PC-3 (cell line): ENCODE data around the gene KLF16.

ENCODE experiments used
- CTCF ChIP-seq: fragments of 300-600 bp; sonication (generic); conservative IDR thresholded peaks from 2 replicates; pipeline ENCODE4 v1.5.1; 2017; ENCODE audit warnings: antibody characterized with exemption, low read depth, mild to moderate bottlenecking, low read length
- EZH2 ChIP-seq: fragments of 300-600 bp; sonication (generic); IDR thresholded peaks from one replicate; pipeline ENCODE4 v1.6.1; 2017; ENCODE audit warnings: antibody characterized with exemption, mild to moderate bottlenecking, low read length; ENCODE audit not compliant: unreplicated experiment
- EZH2phosphoT487 ChIP-seq: fragments of 300-600 bp; sonication (generic); IDR thresholded peaks from 2 replicates; pipeline ENCODE4 v1.6.1; 2018; ENCODE audit warnings: mild to moderate bottlenecking, antibody characterized with exemption, low read length, borderline replicate concordance

DNA sequence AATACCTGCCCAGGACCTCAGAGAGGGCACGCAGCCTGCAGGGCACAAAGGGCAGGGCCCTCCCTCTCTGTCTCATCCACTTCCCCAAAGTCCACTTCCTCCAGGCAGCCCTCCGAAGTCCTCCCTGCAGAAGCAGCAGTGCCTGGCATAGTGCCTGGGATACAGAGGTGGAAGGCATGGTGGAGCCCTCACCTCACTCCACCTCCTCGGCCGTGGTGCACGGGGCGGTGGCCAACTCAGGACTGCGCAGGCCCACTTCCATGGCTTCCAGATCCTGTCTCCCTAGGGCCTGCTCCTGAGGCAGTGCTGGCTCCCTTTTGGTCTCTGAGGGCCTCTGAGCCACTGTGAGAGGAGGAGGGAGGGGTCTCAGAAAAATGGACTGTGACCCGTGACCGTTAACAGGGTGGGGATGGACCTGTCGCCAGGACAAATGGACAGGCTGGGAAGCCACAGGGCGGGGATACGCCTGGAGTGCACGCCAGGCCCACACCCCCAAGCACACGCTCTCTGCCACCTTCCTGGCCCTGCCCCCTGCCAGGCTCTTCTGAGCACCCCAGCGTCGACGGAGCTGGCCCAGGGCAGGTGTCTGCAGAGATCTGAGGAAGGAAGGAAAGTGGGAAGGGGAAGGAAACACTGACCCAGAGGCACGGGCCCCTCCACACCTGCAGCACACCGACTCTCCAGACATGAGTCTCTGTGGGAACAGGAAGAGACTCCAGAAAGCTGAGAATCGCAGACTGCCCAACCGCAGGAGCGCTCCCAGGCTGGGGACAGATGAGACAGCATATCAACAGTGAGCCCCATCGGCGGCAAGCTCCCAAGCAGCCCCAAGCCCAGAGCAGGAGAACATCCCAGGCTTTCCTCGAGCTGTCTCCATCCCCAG, 23.5 kb downstream of the KLF16 start:
- TF ChIP-seq CTCF (no peak), EZH2phosphoT487 (no peak), EZH2 (no peak)
